ENCODE results near the gene SDR39U1. TPM values are rescaled to one million over a fixed set of nuclear protein-coding genes. Genes with fewer than 3 reads are reported as not detected.

The SDR39U1 gene
- total RNA-seq, 1 donor from 2014 or later: 10.4 TPM

DNA sequence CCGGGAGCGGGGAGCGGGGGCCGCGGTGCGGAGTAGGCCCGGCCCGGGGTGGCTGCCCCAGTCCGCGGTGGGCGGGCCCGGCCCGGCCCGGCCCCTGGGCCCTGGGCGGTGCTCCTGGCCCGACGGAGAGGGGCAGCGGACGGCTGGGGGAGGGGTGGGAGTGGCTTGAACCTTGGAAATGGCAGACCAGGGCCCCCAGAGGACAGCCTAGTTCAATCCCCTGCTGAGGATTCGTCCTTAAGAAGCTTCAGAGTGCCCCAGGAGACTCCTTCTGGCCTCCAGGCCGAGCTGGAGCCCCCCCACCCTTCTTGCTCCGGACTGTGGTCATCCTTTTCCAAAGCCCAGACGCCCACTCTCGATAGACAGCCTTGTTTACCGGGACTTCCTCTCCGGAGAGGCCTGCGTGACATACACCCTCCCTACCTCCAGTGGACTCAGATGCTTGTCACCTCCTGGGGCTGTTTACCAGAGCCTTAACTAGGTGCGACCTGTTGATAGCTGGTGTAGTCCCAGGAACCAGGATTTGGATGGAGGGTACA is 12.4 kb downstream of the SDR39U1 start:
- DNase-seq (ENCODE audit: low read depth): peak; percentile 37

DNA sequence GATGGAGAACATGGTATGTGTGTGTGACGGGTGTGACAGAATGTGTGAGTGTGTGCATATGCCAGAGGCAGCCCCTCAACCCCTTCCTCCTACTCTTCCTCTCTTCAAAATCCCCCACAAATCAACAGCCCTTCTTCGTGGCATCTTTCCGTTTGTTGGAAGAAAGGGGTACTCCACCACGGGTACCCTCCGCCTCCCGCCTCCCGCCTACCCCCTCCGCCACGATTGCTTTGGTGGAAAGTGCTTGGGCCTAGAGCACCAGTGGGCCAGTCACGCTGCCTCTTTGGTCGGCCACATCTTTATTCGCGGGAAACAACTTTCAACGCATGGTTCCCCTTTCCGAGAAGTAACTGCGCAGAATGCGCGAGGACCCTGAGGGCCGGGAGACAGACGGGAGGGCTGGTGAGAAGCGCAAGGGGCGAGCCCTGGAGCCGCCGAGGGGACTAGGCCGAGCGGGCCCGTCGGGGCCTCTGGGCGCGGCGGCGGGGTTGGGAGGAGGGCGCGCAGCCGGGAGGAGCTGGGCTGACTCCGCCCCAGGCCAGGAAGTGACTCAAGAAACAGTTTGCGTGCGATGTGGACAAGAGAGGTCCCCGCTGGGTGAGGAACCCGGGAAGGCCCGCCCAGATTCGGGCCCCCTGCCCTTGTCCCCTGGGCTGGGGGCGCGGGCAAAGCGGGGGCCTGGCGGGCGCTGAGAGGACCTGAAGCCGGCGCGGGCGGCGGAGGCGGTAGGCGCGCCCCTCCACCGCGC is 13.0 kb downstream of the SDR39U1 start, which contains the start of the genes CBLN3 and KHNYN:
Gene CBLN3, minus strand, starts transcription at position 274 of the 748 bp plus-strand sequence. CDS start 614 bp downstream, outside the sequence.
Gene KHNYN, plus strand, starts transcription at position 560 of the 748 bp plus-strand sequence. CDS start 777 bp downstream, outside the sequence.
- peak; percentile 74 for DNase-seq (ENCODE audit: low read depth)

DNA sequence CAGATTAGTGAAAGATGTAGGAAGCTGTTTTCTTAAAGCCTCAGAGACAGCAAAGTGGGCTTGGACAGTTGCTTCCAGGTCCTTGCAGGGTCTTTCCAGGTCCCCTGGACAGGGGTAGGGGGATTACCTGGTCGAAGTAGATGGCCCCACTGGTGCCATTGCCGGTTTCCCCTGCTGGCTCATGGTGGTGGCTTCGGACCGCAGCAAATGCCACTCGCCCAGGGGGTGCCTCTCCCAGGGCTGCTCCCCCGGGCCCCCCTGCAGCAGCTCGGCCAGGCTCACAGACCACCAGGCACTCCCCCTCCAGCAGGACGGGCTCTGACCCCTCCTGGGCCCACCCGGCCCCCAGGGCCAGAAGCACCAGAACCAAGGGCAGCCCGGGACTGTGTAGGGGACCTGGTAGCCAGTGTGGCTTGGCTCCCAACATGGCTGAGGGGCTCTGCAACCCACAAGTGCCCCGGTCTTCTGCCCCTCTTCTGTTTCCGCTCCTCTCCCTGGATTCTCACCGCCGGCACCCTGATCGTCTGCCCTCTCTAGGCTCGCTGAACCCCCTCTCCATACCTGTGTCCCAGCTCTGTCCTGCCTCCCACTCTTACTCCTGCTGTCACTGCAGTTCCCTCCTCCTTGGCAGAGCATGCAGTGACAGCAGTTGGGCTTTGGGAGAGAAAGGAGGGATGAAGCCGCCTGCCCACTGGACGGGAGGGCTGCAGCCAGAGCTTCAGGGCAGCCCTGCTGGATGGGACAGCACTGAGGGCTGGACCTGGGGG is 13.8 kb downstream of the SDR39U1 start:
- no peak for DNase-seq (ENCODE audit: low read depth)

DNA sequence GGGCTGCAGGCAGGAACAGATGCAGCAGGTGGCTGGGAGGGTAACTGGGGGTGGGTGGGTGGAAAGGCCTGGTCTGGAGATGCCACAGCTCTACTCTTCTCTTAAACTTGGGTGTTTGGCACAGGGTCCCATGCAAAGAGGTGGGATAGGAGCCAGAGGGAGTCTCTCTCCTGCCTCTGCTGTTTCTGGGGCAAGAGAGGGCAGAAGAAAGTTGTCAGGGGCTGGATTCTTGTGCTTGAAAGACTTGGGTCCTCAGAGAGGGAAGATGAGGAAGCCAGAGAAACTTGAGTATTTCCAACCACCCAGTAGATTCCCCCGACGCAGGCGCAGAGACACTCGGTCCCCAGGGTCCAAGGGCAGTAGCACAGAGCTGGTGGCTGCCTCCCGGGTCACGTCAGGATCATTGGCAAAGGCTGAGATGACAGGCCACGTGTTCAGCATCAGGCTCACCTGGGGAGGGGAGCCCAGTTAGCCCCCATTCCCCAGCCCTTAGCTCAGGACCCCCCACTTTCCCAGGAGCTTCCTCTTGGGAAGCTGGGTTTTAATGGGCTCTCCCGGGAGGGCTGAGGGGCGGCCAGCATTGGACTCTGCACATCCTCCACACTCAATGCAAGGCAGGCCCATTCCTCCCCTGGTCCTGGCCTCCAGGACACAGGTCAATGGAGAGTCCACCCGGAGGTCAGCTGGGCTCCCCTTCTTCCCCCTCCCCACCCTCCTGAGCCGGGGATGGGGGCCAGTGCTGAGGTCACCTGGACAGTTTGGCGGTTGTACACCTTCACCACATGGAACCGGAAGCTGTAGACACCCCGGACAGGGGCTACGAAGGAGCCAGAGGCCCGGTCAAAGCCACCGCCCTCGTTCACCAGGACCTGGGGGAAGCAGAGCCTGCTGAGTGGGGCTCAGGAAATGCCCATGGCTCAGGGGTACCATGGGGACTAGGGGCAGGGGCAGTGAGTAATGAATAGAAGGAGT is 14.8 kb downstream of the SDR39U1 start:
- no peak for DNase-seq (ENCODE audit: low read depth)

DNA sequence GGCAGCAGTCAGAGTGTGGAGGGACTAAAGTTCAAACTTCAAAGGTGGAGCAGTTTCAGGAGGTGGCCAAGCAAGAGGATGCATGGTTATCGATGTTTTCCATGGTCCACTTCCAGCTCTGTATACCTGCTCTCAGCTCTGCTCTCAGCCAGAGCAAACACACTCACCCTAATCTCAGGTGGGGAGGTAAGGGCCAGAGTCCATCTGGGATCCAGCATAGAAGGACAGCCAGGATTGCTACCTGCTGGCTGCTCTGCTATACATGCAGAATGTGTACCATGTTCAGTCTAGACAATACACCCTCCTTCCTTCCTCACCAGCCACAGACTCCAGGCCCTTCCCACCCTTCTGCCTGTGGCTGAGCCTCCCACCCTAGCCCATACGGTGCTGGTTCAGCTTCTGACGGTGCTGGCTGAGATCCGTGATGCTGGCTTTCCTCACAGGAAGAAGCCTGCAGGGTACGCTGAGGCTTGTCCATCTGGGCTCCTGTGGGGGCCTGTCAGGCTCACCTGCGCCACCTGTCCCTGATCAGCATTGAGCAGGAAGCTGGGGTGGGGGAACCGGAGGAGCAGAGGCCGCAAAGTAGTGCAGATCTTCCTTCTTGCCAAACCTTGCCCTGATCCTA is 15.6 kb downstream of the SDR39U1 start:
- no peak for DNase-seq (ENCODE audit: low read depth)

DNA sequence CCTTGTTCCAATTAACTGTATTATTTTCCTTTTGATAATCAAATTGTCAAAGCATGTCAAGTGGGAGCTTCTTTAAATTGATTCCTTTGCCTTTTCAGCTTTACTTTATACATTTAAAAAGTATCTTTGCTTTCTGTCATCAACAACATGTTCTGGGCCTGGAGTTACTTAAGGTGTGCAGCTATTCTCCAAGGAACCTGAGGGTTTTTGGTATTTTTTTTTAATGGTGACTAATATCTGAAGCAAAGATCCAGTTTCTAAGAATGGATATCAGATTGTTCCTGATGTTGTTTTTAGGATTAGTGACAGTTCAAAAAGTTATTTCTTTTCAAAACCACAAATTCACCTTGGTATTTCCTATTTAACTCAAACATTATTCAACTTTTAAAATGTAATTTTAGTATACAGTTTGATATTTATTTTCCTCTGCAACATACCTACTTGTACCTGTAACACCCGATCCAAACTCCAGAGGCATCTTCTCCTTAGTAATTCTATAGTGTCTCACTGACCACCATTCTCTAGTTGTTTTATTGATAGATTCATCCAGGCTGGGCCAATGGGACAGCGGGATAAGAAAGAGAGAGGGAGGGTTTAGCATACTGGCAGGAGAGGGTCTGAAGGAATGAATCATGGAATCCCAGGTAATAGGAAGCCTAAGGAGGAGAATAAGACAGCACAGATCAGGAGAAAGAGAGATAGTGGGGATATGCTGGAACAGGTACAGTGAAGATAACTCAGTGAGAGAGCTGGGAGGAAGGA is 16.2 kb downstream of the SDR39U1 start:
- no peak for DNase-seq (ENCODE audit: low read depth)

DNA sequence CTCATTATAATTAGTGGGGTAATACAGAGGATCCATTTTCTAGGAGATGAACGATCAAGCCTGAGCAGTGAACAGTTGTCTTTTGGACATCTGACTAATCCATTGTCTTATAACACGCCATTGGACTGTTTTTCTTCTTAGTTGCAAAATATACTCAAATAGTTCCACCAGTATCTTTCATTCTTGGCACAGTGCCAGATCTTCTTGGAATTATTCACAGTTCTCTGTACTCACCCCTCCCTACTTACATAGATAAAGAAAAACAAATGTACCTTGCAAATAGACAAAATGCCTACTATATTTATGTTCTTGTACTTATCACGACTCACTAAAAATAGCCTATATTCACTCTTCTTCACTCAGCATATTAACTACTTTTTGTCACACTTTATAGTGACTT is 16.9 kb downstream of the SDR39U1 start:
- DNase-seq (ENCODE audit: low read depth): peak; percentile 72

DNA sequence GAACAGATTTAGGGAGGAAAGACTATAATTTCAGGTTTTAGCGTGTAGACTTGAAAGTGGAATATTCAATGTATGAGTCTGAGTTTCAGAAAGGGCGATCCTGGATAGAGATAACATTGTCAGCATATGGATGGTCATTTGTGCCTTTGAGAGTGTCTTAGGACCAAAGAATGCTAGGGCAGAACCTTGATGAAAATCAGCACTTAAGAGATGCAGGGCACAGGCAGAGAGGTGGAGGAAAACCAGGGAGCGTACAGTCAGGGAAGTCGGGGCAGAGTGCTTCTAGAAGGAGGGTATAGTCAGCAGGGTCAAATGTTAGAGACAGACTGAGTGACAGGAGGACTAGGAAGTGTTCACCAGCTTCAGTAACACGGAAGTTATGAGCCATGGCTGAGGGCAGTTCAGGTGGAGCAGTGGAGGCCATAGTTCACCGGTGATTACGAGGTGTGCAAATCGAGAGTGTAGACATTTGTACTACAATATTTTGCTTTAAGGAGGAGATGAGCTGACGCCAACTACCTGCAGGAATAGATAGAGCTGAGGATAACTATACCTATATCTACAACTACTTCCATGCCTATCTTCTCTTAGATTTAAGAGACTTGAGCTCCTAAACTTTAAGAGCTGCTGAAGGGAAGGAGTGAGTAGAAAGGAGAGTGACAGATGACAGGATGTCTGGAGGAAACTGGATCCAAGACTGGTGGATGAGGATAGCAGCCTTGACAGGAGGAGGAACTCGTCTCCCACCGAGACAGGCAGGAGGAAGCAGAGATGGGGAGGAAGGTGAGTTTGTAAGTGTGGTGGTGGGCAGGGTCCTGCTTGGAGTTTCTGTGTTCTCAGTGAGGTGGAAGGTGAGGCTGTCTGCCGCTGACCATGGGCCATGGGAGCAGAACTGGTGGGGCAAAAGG is 19.6 kb downstream of the SDR39U1 start:
- no peak for DNase-seq (ENCODE audit: low read depth)

DNA sequence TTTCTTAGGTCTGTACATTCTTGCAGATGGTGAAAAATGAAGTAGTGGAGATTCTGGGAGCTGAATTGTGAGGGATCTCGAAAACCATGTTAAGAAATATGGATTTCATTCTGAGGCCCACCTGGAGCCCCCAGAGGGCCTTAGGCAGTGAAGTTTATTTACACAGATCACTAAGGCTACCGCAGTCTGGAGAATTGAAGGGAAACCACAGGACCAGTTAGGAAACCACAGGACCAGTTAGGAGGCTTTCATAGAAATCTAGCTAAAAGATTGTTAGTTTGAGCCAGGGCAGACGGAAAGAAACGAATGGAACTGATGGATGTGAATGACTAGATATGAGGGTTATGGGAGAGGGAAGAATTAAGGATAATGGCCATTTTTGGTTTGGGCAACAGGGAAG is 20.3 kb downstream of the SDR39U1 start:
- DNase-seq (ENCODE audit: low read depth): no peak

DNA sequence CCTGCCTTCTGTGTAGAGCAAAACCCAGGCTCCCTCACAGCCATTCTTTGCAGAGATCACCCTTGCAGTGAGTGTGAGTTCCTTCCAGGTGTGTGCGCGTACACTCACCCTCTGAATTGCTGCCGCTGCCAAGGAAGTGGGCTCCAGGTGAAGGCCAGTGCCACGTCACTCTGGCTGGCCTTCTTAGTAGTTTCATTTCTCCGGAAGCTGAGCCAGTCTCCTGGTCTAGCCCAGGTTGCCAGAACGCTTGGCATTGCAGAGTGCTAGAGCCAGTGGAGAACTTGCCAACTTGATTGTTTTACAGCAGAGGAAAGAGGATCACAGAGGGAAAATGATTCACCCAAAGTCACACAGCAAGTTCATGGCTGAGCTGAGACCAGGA is 24.1 kb downstream of the SDR39U1 start:
- no peak for DNase-seq (ENCODE audit: low read depth)

DNA sequence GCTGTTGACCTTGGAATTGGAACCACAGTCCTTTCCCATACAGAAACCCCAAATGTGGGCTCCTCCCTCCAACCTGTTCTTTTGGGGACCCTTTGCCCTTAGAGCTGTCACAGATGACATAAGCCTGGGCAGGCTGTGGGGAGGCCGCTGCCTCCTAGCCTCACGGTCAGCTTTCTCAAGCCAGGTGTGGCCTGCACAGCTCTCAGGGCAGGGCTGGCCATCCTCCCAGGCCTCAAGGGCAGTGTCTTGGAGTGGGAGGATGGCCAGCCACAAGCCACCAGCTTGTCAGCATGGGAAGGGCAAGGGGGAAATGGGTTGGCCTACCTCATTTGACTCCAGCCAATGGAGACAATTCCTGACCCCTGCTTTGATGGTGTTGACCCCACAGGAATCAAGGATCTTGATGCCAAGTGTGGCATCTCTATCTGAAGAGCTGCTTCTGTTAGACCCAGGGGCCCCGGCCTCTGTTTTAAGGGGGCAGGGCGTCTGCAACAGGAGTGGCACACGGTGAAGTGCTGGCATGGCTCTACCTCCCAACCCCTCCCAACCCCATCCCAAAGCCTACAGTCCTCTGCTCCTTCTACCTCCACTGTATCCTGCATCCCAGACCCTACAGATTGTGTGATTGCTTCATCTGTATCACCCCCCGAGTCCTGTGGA is 24.6 kb downstream of the SDR39U1 start:
- DNase-seq (ENCODE audit: low read depth): no peak

DNA sequence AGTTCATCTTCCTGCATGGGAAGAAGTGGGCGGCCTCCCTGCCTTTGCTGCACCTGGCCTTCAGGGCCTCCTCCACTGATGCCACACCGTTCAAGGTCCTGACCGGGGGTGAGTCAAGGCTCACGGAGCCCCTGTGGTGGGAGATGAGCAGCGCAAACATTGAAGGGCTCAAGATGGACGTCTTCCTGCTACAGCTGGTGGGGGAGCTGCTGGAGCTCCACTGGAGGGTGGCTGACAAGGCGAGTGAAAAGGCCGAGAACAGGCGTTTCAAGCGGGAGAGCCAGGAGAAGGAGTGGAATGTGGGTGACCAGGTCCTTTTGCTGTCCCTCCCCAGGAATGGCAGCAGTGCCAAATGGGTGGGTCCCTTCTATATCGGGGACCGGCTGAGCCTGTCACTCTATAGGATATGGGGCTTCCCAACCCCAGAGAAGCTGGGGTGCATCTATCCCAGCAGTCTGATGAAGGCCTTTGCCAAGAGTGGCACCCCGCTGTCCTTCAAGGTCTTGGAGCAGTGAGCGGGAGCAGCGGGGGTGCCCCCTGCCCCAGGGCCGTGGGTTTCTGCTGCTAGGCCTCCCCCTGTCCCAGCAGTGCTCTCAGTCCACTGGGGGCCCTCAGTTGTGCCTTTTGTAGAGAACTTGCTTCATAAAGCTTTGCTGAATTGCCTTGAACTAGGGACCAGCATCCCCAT is 25.5 kb downstream of the SDR39U1 start:
- DNase-seq (ENCODE audit: low read depth): no peak

DNA sequence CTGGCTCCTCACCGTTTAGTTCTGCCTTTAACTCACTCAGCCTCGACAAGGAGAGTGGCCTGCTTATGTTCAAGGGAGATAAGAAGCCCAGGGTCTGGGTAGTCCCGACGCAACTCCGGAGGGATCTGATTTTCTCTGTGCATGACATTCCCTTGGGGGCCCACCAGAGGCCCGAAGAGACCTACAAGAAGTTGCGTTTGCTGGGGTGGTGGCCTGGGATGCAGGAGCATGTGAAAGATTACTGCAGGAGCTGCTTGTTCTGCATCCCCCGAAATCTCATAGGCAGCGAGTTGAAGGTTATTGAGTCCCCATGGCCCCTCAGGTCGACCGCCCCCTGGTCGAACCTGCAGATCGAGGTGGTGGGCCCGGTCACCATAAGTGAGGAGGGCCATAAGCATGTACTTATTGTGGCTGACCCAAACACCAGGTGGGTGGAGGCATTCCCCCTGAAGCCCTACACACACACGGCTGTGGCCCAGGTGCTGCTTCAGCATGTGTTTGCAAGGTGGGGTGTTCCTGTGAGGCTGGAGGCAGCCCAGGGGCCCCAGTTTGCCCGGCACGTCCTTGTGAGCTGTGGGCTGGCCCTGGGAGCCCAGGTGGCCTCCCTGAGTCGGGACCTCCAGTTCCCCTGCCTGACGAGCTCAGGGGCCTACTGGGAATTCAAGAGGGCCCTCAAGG is 26.2 kb downstream of the SDR39U1 start:
- no peak for DNase-seq (ENCODE audit: low read depth)

DNA sequence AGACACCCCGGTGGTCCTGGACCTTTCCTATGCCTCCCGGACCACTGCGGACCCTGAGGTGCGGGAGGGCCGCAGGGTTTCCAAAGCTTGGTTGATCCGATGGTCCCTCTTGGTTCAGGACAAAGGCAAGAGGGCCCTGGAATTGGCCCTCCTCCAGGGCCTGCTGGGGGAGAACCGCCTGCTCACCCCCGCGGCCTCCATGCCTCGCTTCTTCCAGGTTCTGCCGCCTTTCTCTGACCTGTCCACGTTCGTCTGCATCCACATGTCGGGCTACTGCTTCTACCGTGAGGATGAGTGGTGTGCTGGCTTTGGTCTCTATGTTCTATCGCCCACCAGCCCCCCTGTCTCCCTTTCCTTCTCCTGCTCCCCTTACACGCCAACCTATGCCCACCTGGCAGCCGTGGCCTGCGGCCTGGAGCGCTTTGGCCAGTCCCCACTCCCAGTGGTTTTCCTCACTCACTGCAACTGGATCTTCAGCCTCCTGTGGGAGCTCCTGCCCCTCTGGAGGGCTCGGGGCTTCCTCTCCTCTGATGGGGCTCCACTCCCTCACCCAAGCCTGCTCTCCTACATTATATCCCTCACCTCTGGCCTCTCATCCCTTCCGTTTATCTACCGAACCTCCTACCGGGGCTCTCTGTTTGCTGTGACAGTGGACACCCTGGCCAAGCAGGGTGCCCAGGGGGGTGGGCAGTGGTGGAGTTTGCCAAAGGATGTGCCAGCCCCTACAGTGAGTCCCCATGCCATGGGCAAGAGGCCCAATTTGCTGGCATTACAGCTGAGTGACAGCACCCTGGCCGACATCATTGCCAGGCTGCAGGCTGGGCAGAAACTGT is 26.9 kb downstream of the SDR39U1 start:
- DNase-seq (ENCODE audit: low read depth): no peak

DNA sequence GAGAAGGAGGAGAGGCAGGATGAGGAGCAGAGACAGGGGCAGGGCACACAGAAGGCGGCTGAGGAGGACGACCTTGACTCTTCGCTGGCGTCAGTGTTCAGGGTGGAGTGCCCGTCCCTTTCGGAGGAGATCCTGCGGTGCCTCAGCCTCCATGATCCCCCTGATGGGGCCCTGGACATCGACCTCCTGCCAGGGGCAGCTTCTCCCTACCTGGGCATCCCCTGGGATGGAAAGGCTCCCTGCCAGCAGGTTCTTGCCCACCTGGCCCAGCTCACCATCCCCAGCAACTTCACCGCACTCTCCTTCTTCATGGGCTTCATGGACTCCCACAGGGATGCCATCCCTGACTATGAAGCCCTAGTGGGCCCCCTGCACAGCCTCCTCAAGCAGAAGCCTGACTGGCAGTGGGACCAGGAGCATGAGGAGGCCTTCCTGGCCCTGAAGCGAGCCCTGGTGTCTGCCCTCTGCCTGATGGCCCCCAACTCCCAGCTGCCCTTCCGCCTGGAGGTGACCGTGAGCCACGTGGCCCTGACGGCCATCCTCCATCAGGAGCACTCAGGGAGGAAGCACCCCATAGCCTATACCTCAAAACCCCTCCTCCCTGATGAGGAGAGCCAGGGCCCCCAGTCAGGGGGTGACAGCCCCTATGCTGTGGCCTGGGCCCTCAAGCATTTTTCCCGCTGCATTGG is 27.7 kb downstream of the SDR39U1 start:
- DNase-seq (ENCODE audit: low read depth): no peak

DNA sequence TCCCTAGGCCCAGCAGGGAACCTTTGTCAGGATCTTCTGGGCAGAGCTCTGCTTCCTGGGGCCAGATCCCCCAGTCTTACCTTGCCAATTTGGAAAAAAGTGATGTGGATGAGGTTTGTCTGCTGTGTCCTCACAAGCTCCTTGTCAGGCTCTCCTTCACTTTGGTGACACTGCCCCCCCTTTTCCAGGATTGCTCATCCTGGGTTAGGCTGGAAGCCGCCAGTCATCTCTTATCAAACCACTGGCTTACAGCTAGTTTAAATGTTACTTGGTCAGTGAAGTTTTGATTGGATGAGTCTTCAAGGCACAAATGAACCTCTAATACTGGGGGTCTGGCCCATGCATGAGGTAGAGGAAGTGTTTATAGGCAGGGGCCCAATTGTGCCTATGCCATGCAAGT is 28.5 kb downstream of the SDR39U1 start:
- no peak for DNase-seq (ENCODE audit: low read depth)

Measured in renal cortical epithelial cell (primary cell).